Sigmoid colon (tissue), 4 donors: ENCODE data around the gene LTB.

Source experiments
- CTCF ChIP-seq, 4 experiments: fragments of 450-650 bp in 3 of 4; fragments of 200-600 bp in 1 of 4; IDR thresholded peaks; one replicate each; pipeline ENCODE4 v1.5.1; 2016 to 2019; ENCODE audit warnings: antibody characterized with exemption in 4 of 4, mild to moderate bottlenecking in 3 of 4, moderate library complexity in 2 of 4
- EP300 ChIP-seq, 4 donors: sonication (generic); formaldehyde crosslinking; IDR thresholded peaks; one replicate each; pipeline ENCODE4 v1.6.1; 2017; ENCODE audit warnings: antibody characterized with exemption in 4 of 4
- POLR2A ChIP-seq, 2 donors: fragments of 450-650 bp; IDR thresholded peaks; one replicate each; pipeline ENCODE4 v1.6.1; 2016; ENCODE audit warnings: antibody characterized with exemption in 2 of 2, mild to moderate bottlenecking in 2 of 2, moderate library complexity in 2 of 2
- POLR2AphosphoS5 ChIP-seq, 4 donors: sonication (generic); formaldehyde crosslinking; IDR thresholded peaks; one replicate each; pipeline ENCODE4 v1.6.1; 2017; ENCODE audit warnings: antibody characterized with exemption in 4 of 4

- TF ChIP-seq POLR2A (IDR thresholded peaks at IDR 0.05): no peak
- TF ChIP-seq CTCF (IDR thresholded peaks at IDR 0.05): no peak
- no peak for TF ChIP-seq POLR2AphosphoS5 (IDR thresholded peaks at IDR 0.05)
- no peak for TF ChIP-seq EP300 (IDR thresholded peaks at IDR 0.05)
Observed at GRCh38 chr6:31568537-31568961, 13.7 kb downstream of the LTB start.
